ENCODE data around the gene NCBP2L. TPM values are rescaled to one million over a fixed set of nuclear protein-coding genes. Genes with fewer than 3 reads are reported as not detected.

NCBP2L gene
- polyA plus RNA-seq, 1 donor (not counting 4 experiments of a cell fraction or from before 2014, with no cell fraction given), result not detected

- FAIRE-seq (peak; percentile 74), DNase-seq (ENCODE audit: low read depth, low spot score) (no peak)
- peaks cover 16% of the 10 kb centered on the region for H3K4me1 ChIP-seq (ENCODE audit: control insufficient read depth, extremely low read depth, insufficient read depth, low read length)
These were observed 46.4 kb upstream of the NCBP2L start for GRCh38 chrX:107730991-107731766.

GRCh38 chrX:107731831-107732502, 45.6 kb upstream of the NCBP2L start:
- no peak overlapping the region for H3K27ac ChIP-seq (ENCODE audit: control insufficient read depth, insufficient read depth, low read length)
- H3K36me3 ChIP-seq (ENCODE audit: control insufficient read depth in 2 of 2, extremely low read depth in 1 of 2, insufficient read depth in 2 of 2, low read length in 2 of 2), result no peaks in the 10 kb centered on the region
- H2AFZ ChIP-seq (ENCODE audit: control insufficient read depth, low read length), result no peak overlapping the region
- H3K9me1 ChIP-seq (ENCODE audit: control insufficient read depth, extremely low read depth, insufficient read depth, low read length), result no peaks in the 10 kb centered on the region
- no peak for TF ChIP-seq EZH2 (IDR thresholded peaks at IDR 0.05; ENCODE audit: low read length)
- TF ChIP-seq, protein P1, sequence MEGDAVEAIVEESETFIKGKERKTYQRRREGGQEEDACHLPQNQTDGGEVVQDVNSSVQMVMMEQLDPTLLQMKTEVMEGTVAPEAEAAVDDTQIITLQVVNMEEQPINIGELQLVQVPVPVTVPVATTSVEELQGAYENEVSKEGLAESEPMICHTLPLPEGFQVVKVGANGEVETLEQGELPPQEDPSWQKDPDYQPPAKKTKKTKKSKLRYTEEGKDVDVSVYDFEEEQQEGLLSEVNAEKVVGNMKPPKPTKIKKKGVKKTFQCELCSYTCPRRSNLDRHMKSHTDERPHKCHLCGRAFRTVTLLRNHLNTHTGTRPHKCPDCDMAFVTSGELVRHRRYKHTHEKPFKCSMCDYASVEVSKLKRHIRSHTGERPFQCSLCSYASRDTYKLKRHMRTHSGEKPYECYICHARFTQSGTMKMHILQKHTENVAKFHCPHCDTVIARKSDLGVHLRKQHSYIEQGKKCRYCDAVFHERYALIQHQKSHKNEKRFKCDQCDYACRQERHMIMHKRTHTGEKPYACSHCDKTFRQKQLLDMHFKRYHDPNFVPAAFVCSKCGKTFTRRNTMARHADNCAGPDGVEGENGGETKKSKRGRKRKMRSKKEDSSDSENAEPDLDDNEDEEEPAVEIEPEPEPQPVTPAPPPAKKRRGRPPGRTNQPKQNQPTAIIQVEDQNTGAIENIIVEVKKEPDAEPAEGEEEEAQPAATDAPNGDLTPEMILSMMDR (optimal IDR thresholded peaks at IDR 0.05 in 1 of 3, IDR thresholded peaks at IDR 0.05 in 1 of 3, conservative IDR thresholded peaks at IDR 0.05 in 1 of 3; ENCODE audit: extremely low read depth in 1 of 3, insufficient read depth in 2 of 3, low read length in 3 of 3), result no peak
- no peak overlapping the region for H3K4me2 ChIP-seq (ENCODE audit: control insufficient read depth, extremely low read depth, insufficient read depth, low read depth, low read length)
- no peak overlapping the region for H3K9ac ChIP-seq (ENCODE audit: control insufficient read depth, extremely low read depth, insufficient read depth, low read length)
- peaks cover 13% of the 10 kb centered on the region for H3K4me1 ChIP-seq (ENCODE audit: control insufficient read depth, extremely low read depth, insufficient read depth, low read length)
- dilution Hi-C loops (cut with MboI; ENCODE audit: extremely low pct_ligation_motif_present, low sequenced_read_pairs), result no loop called here
- no peaks in the 10 kb centered on the region for H4K20me1 ChIP-seq (ENCODE audit: control insufficient read depth, extremely low read depth, insufficient read depth, low read length)
- FAIRE-seq, result no peak
- no peaks in the 10 kb centered on the region for H3K27me3 ChIP-seq (ENCODE audit: control insufficient read depth, extremely low read depth, insufficient read depth, low read length)
- DNase-seq (ENCODE audit: low read depth, low spot score), result no peak
- no peaks in the 10 kb centered on the region for H3K79me2 ChIP-seq (ENCODE audit: control insufficient read depth, insufficient read depth, low read length)
- no peak overlapping the region for H3K4me3 ChIP-seq (ENCODE audit: control insufficient read depth in 2 of 3, extremely low read depth in 1 of 3, insufficient read depth in 2 of 3, low read depth in 1 of 3, low read length in 3 of 3)
- no peaks in the 10 kb centered on the region for H3K9me3 ChIP-seq (ENCODE audit: control insufficient read depth, low read depth, low read length)

More at GRCh38 chrX:107730991-107731766, 46.4 kb upstream of the NCBP2L start:
- Histone ChIP-seq H3K4me3 (ENCODE audit: control insufficient read depth in 2 of 3, extremely low read depth in 1 of 3, insufficient read depth in 2 of 3, low read depth in 1 of 3, low read length in 3 of 3) (no peak overlapping the region), H3K9me3 (ENCODE audit: control insufficient read depth, low read depth, low read length) (no peaks in the 10 kb centered on the region), H3K36me3 (ENCODE audit: control insufficient read depth in 2 of 2, extremely low read depth in 1 of 2, insufficient read depth in 2 of 2, low read length in 2 of 2) (no peaks in the 10 kb centered on the region), H3K27ac (ENCODE audit: control insufficient read depth, insufficient read depth, low read length) (no peak overlapping the region), H3K27me3 (ENCODE audit: control insufficient read depth, extremely low read depth, insufficient read depth, low read length) (no peaks in the 10 kb centered on the region), H3K9me1 (ENCODE audit: control insufficient read depth, extremely low read depth, insufficient read depth, low read length) (no peaks in the 10 kb centered on the region), H3K9ac (ENCODE audit: control insufficient read depth, extremely low read depth, insufficient read depth, low read length) (no peak overlapping the region), H3K79me2 (ENCODE audit: control insufficient read depth, insufficient read depth, low read length) (no peaks in the 10 kb centered on the region), H3K4me2 (ENCODE audit: control insufficient read depth, extremely low read depth, insufficient read depth, low read depth, low read length) (no peak overlapping the region), H2AFZ (ENCODE audit: control insufficient read depth, low read length) (no peak overlapping the region), H4K20me1 (ENCODE audit: control insufficient read depth, extremely low read depth, insufficient read depth, low read length) (no peaks in the 10 kb centered on the region)
- dilution Hi-C loops (cut with MboI; ENCODE audit: extremely low pct_ligation_motif_present, low sequenced_read_pairs), result no loop called here
- TF ChIP-seq, protein P1 (optimal IDR thresholded peaks at IDR 0.05 in 1 of 3, IDR thresholded peaks at IDR 0.05 in 1 of 3, conservative IDR thresholded peaks at IDR 0.05 in 1 of 3; ENCODE audit: extremely low read depth in 1 of 3, insufficient read depth in 2 of 3, low read length in 3 of 3), result no peak
- TF ChIP-seq EZH2 (IDR thresholded peaks at IDR 0.05; ENCODE audit: low read length), result no peak

Data from keratinocyte (primary cell).